HG02763 (cell line): ENCODE results near the gene LACTB.

Experiments
- ATAC-seq: cut with Tn5 transposase; IDR thresholded peaks from one replicate; pipeline ENCODE4 v1.9.1; 2021; ENCODE audit warnings: mild to moderate bottlenecking, moderate library complexity; ENCODE audit not compliant: unreplicated experiment

The LACTB gene

GRCh38 chr15:63166219-63166618 is 44.6 kb downstream of the LACTB start:
- no peak for ATAC-seq

DNA sequence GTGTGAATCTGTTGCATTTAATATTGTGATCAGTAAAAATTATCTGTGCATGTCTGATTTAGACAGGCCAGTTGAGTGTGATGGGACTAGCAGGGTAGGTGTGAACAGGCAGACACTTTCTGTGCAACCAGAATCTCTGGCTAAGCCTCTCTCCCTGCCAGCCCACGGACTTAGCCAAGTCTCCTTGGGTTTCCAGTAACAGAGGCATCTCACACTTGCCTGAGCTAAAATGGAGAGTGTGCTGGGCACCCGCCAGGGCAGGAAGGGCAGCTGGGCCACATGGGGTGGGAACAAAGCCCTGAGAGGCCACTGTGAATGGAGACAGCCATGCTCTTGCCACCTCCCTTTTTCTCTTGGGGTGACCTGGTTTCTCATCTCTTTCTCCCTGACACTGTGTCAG is 48.1 kb downstream of the LACTB start:
- no peak for ATAC-seq

GRCh38 chr15:63172376-63172775 is 50.7 kb downstream of the LACTB start:
- no peak for ATAC-seq

DNA sequence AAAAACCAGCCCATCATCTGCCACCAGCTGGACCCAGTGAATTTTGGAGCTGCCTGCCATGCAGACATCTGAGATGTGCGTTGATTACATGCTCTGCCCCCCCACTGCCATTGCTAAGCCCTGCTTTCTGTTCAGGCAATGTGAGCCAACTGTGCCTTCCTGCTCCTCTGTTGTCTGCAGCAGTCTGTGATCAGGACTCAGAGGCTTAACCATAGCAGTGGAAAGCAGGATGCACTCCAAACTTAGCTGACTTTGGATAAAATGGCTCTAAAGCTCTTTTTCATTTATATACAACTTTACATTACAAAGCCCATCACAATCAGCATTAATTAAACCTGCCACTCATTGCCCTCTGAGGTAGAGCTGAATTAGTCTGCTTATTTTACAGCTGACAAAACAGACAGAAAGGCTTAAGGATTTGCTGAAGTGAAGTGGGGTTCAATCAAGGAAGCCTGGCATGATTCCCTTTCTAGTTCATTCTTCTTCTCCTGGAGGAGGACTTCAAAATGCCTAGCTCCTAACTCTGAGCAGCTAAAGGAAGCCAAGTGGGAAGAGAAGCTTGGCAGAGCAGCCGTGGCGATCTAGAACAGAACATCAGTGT is 51.3 kb downstream of the LACTB start:
- ATAC-seq: no peak

DNA sequence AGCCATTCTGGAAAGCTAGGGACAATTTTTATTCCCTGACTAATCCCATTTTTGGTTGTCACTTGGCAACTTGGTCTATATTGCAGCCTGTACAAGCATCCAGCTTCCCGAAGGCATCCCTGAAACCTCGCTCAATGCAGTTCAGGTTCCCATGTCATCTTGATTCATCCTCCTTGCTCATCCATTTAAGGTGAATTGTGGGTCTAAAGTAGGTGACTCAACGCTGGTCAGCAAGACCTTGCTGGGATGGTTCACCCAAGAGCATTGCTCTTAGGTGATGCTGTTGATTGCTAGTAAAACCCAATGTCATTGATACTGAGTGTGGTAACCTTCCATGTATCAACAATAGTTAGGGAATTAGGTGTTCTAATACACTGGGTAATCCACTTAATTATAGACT is 54.6 kb downstream of the LACTB start:
- no peak for ATAC-seq

DNA sequence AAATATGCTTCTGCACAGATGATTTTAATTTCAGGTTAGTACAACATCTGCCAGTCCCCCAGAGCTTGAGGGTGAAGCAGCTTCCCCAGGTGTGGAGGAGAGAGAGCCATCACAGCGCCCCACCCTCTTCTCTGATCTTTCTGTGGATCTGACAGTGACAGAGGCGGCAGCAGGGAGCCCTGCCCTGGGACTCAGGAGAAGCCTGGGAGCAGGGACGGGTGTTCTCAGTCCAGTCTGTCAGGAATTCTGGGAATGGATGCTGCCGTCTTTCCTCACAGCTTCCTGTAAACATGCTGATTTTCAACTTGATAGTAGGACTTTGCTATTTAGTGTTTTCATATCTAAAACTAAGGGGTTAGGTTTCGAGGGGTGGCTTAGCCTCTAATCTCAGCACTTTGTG is 56.4 kb downstream of the LACTB start:
- no peak for ATAC-seq

GRCh38 chr15:63180746-63181145 is 59.1 kb downstream of the LACTB start:
- no peak for ATAC-seq

- ATAC-seq: no peak
These were observed 60.0 kb downstream of the LACTB start for GRCh38 chr15:63181648-63182047.

- no peak for ATAC-seq
These were observed 63.5 kb downstream of the LACTB start for GRCh38 chr15:63185206-63185605.

GRCh38 chr15:63186065-63186464 is 64.4 kb downstream of the LACTB start:
- ATAC-seq: no peak

DNA sequence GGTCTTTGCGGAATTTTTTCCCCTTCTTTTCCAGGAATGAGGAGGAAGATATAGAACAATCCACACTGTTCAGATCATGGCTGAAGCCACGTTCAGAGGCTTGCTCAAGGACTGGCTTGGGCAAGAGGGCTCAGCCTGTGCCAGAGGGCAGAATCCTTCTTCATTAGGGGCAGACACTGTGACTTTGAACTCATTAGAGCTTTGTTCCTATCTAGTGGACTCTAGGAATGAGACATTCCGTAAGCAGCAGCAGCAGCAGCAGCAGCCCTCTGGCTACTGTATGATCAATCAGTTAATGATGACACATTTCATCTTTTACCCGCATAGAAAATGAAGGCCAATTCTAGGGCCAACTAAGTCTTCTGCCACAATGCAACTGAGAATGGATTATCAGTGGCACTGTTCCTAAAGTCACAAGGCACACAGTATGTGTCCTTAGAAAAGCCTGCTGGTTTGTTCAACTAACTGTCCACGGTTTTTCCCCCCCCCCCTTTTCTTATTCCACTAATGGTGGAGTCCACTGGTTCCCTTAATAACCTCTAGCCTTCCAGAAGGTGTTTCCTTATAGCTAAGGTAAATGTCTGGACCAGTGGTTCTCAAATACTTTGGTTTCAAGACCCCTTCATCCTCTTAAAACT is 66.0 kb downstream of the LACTB start:
- no peak for ATAC-seq

- ATAC-seq: no peak
These were observed 66.7 kb downstream of the LACTB start for GRCh38 chr15:63188247-63188925.

- peak; percentile 77 for ATAC-seq
These were observed 67.5 kb downstream of the LACTB start, which contains the start of gene RAB8B for GRCh38 chr15:63188926-63189871. Gene RAB8B, plus strand, starts transcription at chr15:63189606. Its CDS starts 19 bp downstream, at chr15:63189625.

GRCh38 chr15:63189941-63190768 is 68.5 kb downstream of the LACTB start:
- ATAC-seq: no peak

GRCh38 chr15:63190769-63191649 is 69.3 kb downstream of the LACTB start:
- ATAC-seq: no peak
